Neutrophil (primary cell): ENCODE measurements around the gene ZSCAN22.

Source experiments
- H3K27ac ChIP-seq: fragments of 200-600 bp; sonication (generic); 2 replicates; pipeline ENCODE4 v1.5.1; 2016; ENCODE audit warnings: mild to moderate bottlenecking, moderate library complexity
- H3K27me3 ChIP-seq: fragments of 200-600 bp; sonication (generic); 2 replicates; pipeline ENCODE4 v1.6.0; 2016; ENCODE audit warnings: mild to moderate bottlenecking
- H3K36me3 ChIP-seq: fragments of 200-600 bp; sonication (generic); 2 replicates; pipeline ENCODE4 v1.5.1; 2017
- H3K4me1 ChIP-seq, 2 experiments: fragments of 200-600 bp in 1 of 2; sonication (generic) in 1 of 2; 1 replicate in 1 of 2; 2 replicates in 1 of 2; pipeline versions ENCODE4 v1.5.1 to v1.6.1; 2013 to 2016; ENCODE audit warnings: low read depth in 1 of 2, low read length in 1 of 2, mild to moderate bottlenecking in 1 of 2, moderate library complexity in 1 of 2; ENCODE audit not compliant: control insufficient read depth in 1 of 2, insufficient read depth in 1 of 2
- H3K4me3 ChIP-seq, 2 experiments: fragments of 200-600 bp in 1 of 2; sonication (generic) in 1 of 2; 1 replicate in 1 of 2; 2 replicates in 1 of 2; pipeline ENCODE4 v1.5.1; 2013 to 2016; ENCODE audit warnings: low read depth in 1 of 2, low read length in 1 of 2, mild to moderate bottlenecking in 1 of 2, moderate library complexity in 1 of 2
- H3K9me3 ChIP-seq: fragments of 200-600 bp; sonication (generic); 2 replicates; pipeline ENCODE4 v1.5.1; 2016
- TF ChIP-seq, protein P1 (sequence below): fragments of 200-600 bp; sonication (generic); IDR thresholded peaks from 2 replicates; pipeline ENCODE4 v1.5.1; 2016; ENCODE audit warnings: antibody characterized with exemption

ZSCAN22 gene

DNA sequence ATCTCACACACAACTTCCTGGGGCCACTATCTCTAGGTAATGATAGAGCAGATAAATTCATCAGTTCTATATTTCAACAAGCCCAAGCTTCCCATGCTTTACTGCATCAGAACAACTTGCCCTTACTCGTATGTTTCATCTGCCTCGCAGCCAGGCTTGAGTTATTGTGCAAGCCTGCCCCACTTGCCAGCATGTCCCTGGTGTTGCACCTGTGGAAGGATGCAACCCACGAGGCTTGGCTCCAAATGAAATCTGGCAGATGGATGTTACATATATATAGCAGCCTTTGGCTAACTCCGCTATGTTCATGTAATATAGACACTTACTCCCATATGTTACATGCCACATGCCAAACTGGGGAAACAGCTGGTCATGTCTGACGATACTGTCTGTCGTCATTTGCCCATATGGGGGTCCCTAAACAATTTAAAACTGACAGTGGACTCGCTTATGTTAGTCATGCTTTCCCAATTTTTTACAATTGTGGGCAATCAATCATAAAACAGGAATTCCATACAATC, 15.4 kb upstream of the ZSCAN22 start:
- H3K36me3 ChIP-seq, result peaks cover 46% of the 10 kb centered on the region
- H3K27me3 ChIP-seq, result no peaks in the 10 kb centered on the region
- no peaks in the 10 kb centered on the region for H3K4me1 ChIP-seq
- no peaks in the 10 kb centered on the region for H3K9me3 ChIP-seq
- H3K27ac ChIP-seq, result no peak overlapping the region
- no peak overlapping the region for H3K4me3 ChIP-seq
- TF ChIP-seq, protein P1, sequence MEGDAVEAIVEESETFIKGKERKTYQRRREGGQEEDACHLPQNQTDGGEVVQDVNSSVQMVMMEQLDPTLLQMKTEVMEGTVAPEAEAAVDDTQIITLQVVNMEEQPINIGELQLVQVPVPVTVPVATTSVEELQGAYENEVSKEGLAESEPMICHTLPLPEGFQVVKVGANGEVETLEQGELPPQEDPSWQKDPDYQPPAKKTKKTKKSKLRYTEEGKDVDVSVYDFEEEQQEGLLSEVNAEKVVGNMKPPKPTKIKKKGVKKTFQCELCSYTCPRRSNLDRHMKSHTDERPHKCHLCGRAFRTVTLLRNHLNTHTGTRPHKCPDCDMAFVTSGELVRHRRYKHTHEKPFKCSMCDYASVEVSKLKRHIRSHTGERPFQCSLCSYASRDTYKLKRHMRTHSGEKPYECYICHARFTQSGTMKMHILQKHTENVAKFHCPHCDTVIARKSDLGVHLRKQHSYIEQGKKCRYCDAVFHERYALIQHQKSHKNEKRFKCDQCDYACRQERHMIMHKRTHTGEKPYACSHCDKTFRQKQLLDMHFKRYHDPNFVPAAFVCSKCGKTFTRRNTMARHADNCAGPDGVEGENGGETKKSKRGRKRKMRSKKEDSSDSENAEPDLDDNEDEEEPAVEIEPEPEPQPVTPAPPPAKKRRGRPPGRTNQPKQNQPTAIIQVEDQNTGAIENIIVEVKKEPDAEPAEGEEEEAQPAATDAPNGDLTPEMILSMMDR, result no peak

- TF ChIP-seq, protein P1, result no peak
- Histone ChIP-seq H3K27ac (no peak overlapping the region), H3K4me1 (no peaks in the 10 kb centered on the region), H3K4me3 (no peak overlapping the region), H3K36me3 (peaks cover 36% of the 10 kb centered on the region), H3K9me3 (no peaks in the 10 kb centered on the region), H3K27me3 (no peaks in the 10 kb centered on the region)
Measured at GRCh38 chr19:58315580-58315979, 11.2 kb upstream of the ZSCAN22 start.

DNA sequence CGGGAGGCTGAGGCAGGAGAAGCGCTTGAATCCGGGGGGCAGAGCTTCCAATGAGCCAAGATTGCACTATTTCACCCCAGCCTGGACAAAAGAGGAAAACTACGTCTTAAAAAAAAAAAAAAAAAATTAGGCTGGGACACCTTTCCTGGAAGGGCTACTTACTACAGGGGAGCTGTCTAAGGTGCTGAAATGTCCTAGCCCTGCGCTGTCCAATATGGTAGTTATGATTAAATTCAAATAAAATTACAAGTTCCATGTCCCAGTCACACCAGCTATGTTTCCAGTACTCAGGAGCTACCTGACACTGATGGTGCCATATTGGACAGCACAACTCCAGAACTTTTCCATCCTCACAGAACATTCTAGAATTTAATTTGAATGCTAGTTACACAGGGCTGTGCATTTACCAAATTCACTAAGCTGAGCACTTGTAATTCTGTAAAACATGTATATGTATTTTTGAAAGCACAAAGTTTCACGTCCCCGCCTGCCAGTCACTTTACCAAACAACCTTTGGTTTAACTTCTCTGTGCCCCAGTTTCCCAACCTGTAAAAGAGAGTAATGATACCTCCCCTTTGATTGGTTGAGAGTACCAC, 9.2 kb upstream of the ZSCAN22 start:
- H3K4me3 ChIP-seq, result no peak overlapping the region
- H3K4me1 ChIP-seq, result no peaks in the 10 kb centered on the region
- H3K36me3 ChIP-seq, result peaks cover 23% of the 10 kb centered on the region
- TF ChIP-seq, protein P1, result no peak
- H3K27ac ChIP-seq, result no peak overlapping the region
- H3K27me3 ChIP-seq, result no peaks in the 10 kb centered on the region
- H3K9me3 ChIP-seq, result no peaks in the 10 kb centered on the region

GRCh38 chr19:58318297-58318696, 8.5 kb upstream of the ZSCAN22 start:
- TF ChIP-seq, protein P1, result no peak
- Histone ChIP-seq H3K27me3 (no peaks in the 10 kb centered on the region), H3K36me3 (peaks cover 16% of the 10 kb centered on the region), H3K9me3 (no peaks in the 10 kb centered on the region), H3K4me1 (no peaks in the 10 kb centered on the region), H3K27ac (no peak overlapping the region), H3K4me3 (no peak overlapping the region)

GRCh38 chr19:58319241-58319640, 7.6 kb upstream of the ZSCAN22 start:
- TF ChIP-seq, protein P1, result no peak
- Histone ChIP-seq H3K36me3 (peaks cover 10% of the 10 kb centered on the region), H3K27me3 (no peaks in the 10 kb centered on the region), H3K4me1 (no peaks in the 10 kb centered on the region), H3K27ac (no peak overlapping the region), H3K4me3 (no peak overlapping the region), H3K9me3 (no peaks in the 10 kb centered on the region)
